Ovary (tissue), 3 donors: ENCODE data around the gene DNASE1L2.

Experiments
- CTCF ChIP-seq, 3 donors: fragments of 450-650 bp in 2 of 3; fragments of 200-600 bp in 1 of 3; IDR thresholded peaks; one replicate each; pipeline versions ENCODE4 v1.5.1 to v1.8.0; 2016 to 2022; ENCODE audit warnings: antibody characterized with exemption in 3 of 3, mild to moderate bottlenecking in 1 of 3
- POLR2A ChIP-seq: fragments of 450-650 bp; IDR thresholded peaks from one replicate; pipeline ENCODE4 v1.6.1; 2017; ENCODE audit warnings: antibody characterized with exemption, mild to moderate bottlenecking, moderate library complexity
- donor health status: DM: no; HTN: no; CAD: no.

GRCh38 chr16:2238838-2239675 lies 2.8 kb downstream of the DNASE1L2 start:
- TF ChIP-seq CTCF (IDR thresholded peaks at IDR 0.05): no peak
- no peak for TF ChIP-seq POLR2A
